GM19238 (cell line): ENCODE measurements around the gene KRT12.

ENCODE experiments used
- DNase-seq: peaks from one replicate; pipeline ENCODE4 v3.0.0; 2011; ENCODE audit warnings: low spot score; ENCODE audit not compliant: insufficient read length

KRT12 gene

DNA sequence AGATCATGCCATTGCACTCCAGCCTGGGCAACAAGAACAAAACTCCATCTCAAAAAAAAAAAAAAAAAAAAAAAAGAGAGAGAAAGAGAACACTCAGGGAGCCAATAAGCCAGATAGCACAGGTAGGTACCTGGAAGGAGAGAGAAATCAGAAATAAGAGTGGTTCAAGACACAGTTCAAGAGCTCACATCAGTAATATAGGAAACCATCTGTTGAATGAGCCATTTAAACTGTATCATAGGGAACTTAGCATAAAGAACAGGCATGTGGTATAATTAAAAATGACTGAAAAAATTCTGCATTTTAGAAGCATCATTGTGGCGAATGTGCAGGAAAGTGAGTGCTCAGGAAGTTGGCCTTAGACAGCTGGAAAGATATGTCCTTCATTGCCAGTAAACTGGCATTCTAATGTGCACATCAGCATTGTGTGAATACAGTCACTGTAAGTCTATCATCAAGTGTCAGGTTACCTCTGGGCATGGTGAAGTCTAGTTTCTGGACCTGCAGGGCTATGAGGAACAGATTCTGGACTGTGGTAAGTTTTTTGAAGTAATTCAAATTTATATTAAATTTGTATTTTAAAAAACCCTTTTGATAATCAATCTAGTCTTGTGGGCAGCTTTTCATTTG lies 20.4 kb downstream of the KRT12 start:
- DNase-seq = no peak

DNA sequence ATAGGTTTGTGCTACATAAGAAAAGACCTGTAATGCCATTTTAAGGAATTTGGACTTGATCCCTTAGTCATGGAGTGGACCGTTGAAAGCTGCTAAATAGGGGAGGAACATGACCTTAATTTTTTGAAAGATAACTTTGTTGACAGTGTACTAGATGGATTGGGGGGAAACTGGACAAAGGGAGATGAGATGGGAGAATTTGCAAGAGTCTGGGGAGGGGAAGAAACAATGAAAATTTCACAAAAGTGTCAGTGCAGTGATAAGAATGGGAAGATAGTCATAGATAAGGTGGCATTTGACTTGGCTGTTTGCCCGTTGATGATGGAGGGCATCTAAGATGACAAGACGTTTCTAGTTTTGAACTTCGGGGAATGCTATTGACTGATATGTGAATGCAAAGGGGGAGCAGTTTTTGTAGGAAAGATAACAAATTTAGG lies 22.3 kb downstream of the KRT12 start:
- DNase-seq = no peak

DNA sequence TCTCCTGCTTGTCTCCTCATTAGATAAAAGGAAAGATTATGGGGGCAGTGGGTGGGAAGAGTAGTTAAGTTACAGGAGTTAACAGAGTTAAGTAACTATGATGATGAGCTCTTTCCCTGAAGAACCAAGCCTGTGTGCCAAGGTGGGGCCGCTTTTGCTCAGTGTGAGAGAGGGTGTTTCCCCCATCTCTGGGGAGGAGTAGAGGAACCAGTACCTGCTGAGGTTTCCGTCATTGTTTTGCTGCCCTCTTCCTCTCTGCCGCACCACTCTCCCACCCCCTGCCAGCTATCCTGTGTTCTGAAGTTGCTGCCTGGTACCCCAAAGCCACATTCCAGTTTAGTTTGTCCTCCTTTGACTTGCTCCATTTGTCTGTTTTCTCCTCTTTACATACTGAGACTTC lies 23.8 kb downstream of the KRT12 start:
- DNase-seq = no peak

DNA sequence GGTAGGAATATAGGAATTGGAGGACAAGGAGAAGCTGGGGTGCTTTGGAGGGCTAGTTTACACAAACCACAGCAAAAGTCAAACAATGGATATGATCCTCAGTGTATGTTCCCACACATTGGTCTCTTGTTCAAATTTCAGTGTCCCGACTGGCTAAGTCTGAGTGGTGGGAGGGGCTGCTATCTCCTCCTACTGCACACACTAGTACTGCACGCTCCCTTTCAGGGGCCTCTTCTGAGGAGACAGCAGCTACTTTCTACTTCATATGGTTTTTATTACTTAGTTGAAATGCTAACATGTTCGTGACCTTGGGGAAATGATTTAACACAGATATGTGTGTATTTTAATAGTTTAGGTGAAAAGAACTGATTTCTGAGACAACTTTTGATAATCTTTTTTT lies 25.8 kb downstream of the KRT12 start:
- DNase-seq = no peak

DNA sequence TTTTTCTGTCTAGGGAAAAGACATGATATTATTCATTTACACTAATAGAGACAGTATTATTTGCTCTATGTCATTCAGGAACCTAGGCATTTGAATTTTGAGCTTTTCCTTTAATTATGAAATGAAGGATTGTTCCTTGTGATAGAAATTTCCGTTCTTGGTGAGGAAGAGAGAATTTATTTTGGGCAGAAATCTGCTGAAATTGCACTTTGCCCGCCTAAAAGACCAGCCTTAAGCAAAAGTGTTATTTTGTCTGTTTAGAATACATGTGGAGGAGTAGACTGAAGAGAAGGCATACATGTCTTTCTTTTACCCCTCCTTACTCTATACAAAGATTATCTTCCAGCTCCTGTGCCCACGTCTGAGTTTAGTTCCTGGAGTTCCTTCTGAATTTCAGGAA lies 27.8 kb downstream of the KRT12 start:
- no peak for DNase-seq

DNA sequence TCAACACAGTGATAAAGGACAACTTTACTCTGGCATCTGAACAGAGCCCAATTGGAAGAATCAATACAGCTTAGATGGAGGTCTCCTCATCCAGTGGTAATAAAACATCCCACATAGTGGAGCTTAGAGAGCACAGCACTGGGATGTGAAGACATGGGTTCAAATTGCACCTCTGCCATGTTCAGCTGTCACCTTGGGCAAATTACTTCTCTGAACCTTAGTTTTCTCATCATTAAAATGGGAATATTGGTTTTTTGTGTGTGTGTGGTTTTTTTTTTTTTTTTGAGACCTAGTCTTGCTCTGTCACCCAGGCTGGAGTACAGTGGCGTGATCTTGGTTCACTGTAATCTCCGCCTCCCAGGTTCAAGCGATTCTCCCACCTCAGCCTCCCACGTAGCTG lies 31.0 kb downstream of the KRT12 start:
- DNase-seq = no peak

DNA sequence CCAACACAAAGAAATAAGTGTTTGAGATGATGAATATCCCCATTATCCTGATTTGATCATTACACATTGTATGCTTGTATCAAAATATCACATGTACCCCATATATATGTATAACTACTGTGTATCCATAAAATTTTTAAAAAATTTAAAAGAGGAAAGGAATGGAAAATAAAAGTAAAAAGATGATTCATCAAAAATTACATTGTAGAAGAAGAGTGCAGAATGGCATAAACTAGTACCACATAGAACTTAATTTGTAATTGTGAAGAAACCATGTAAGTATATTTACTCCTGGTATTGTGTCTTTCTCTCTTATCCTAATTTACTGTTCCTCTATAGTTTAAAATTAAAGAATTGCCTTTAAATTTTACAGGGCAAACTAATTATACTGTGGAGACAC lies 33.1 kb downstream of the KRT12 start:
- no peak for DNase-seq

DNA sequence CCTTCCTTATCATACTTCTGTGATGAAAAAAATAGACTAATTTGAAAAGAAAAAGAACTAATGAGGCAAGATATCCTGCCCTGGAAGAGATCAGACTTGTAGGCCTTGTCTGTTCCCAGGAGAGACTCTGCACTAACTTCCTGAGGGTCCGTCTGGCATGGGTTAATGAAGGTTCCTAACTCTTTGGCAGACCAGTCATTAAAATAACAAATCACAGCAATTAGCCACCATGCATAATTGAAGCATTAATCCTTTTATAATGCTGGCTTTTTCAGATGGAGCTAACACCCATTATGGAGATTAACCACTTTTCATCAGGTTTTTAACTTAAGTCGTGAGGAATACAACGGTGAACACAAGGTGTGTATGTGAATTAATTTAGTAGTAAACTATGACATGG lies 34.2 kb downstream of the KRT12 start:
- no peak for DNase-seq

DNA sequence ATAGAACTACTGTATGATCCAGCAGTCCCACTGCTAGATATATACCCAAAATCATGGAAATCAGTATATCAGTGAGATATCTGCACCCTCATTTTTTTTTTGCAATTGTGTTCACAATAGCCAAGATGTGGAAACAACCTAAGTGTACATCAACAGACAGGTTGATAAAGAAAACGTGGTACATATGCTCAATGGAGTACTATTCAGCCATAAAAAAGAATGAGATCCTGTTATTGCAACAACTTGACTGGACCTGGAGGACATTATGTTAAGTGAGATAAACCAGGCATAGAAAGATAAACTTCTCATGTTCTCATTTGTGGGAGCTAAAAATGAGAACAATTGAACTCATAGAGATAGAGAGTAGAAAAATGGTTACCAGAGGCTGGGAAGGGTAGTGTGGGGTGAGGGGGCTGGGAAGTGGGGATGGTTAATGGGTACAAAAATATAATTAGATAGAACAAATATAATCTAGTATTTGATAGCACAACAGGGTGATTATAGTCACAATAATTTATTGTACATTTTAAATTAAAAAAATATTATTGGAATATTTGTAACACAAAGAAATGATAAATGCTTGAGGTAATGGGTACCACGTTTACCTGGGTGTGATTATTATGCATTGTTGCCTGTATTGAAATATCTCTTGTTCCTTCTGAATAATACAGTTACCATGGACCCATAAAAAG lies 36.8 kb downstream of the KRT12 start:
- no peak for DNase-seq

DNA sequence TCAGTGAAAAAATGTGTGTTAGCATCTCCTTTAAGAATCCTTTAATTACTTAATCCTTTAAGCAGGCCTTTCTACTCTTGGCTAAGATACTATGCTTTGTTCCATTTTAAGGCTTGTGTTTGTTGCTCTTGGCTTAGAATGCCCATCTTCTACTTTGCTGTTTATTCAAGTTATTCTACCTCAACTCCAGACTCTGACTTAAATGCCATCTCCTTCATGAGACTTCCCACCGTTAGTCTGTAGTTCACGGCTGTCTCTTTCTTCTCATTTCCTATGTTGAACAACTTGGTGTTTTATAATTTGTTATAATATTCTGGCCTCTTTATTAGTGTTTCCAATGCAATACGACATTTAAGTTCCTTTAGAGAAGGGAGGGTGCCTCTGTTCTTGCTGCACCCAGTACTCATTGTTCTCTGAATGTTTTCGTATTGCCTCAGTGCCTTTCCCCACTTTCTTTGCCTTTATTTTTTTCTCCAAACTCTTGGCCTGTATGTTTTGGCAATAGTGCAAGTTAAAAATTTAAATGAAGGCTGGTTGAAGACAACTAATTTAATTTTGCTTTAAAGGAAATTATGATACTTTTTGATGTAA lies 38.5 kb downstream of the KRT12 start:
- DNase-seq = no peak

DNA sequence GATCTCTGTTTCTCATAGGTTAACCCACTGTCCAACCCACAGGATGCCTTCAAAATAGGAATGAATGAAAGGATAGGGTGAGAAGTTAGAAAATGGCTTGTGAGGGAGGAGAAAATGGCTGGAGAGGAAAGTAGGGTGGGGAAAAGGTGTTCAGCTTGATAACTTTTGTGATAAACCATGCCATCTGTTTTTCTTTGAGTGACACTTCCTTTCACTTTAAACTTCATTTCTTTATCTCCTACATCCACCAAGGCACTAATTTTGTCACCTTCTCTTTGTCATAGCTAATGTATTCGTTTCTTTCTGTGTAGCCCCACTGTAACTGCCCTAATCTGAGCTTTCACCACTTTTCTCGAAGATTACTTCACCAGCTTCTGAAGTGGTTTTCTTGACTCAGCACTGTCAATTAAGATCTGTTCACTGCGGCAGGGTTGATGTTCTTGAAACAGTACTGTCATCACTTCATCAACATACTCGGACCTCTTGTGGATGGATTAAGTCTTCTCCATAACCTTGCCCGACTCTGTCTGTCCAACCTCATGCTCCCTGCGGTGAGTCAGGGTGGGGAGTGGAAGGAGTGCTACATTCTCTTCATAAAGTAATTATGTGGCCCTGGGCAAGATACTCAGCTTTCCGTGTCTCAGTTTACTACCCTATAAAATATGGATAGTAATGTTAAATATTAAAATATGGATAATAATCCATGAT lies 39.1 kb downstream of the KRT12 start:
- DNase-seq = no peak

DNA sequence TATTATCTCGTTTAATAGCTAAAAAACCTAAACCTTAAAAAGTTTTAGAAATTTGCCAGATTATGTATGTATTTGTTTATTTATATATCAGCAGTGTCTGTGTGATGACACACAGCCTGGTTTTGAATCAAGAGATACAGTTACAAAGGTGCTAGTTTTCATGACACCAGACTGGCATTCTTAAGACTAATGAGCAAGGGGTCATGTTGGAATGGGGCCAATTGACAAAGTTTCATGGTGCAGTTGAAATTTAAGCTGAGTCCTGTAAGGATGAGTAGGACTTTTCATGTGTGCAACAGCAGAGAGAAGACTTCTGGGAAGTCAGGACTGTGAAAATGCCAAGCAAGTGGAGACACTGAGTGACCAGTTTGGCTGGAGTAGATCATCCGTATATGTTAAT lies 41.4 kb downstream of the KRT12 start:
- DNase-seq = no peak

DNA sequence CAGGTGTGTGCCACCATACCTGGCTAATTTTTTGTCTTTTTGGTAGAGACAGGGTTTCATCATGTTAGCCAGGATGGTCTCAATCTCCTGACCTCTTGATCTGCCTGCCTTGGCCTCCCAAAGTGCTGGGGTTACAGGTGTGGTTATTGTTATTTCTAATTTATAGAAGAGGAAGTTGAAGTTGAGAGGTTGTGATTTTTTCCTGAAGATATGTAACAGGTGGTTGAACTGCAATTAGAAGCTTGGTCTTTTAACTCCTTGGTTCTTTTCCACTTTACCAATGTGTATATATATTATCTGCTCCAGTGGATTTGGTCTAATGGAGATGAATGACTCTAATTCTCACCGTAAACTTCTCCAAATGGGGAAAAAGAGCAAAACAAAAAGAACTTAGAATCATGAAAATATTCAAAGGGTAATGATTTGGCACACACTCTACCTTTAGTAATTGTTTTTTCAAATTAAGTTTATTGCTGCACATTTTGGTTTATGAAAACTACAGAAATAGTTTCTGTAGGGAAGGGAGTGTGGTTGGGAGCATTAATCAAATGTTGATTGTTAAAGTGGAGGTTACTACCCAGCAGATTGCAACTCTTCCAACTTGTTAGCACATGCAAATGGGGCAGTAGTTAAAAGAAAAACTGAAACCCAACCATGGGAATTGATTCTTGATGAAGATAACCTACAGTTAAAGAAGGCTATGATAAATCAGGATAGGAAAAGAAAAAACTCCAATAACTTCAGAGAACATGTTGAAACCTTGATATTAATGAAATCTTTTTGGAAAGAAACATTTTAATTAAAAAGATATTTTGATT lies 42.8 kb downstream of the KRT12 start:
- no peak for DNase-seq

DNA sequence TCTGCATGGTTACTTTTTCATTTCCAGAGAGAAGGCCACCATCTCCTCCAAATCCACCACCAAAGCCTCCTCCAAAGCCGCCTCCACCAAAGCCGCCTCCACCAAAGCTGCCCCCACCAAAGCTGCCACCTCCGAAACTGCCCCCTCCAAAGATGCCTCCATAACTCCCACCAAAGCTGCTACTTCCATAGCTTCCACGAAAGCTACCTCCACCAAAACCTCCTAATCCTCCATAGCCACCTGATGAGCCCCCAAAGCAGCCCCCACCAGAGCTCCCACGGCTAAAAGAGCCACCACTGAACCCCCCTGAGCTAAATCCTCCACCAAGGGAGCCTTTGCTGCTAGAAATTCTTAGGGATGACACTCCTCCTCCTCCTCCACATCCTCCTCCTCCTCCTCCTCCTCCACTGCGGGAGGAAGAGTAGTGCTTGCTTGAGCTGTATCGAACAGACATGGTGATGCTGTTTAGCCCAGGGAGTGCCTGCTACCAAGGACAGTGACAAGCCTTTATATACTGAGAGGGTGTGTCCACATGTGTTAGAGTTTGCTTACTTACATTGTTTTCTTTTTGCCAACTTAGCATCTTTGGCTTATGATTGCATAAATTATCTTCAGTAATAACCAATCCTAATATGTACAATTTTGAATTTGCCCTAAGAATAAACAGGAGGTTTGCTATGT lies 44.8 kb downstream of the KRT12 start, which contains the start of gene KRT10:
Gene KRT10, minus strand, starts transcription at position 483 of the 681 bp plus-strand sequence. Its CDS starts 29 bp downstream, at position 454.
- no peak for DNase-seq

DNA sequence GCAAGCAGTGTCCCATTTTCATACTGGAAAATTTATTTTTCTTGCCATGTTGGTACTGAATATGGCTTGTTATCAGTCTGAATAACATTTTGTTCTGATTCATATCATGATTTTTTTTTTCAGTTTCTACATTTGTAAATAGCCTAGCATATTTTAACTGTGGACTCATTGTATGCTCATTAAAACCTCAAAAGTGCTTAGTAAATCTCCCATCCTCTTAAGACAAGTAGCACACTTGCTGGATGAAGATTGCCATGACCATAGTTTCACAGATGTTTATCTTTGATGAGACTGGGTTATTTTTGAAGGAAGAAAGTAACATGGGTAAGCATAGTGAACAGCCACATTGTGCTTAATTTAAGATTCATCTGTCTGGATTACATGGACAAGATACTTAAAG lies 45.5 kb downstream of the KRT12 start:
- no peak for DNase-seq

DNA sequence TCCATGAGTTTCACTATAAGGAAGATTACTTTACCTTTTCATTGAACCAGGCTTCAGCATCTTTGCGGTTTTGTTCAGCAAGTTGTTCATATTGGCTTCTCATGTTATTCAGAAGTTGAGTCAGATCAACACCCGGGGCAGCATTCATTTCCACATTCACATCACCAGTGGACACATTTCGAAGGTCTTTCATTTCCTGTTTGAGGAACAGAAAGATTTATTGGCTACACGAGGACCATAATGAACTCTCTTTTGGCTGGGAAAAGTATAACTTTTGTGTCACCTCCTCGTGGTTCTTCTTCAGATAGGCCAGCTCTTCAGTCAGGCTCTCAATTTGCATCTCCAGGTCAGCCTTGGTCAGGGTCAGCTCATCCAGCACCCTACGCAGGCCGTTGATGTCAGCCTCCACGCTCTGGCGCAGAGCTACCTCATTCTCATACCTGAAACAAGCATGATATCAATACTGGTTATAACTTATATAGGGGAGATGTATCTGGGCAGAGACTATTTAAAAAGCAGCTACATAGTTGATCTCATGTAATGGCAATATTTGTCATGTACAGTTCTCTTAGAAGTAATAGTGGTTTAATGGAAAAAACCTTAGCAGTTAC lies 46.7 kb downstream of the KRT12 start:
- no peak for DNase-seq

DNA sequence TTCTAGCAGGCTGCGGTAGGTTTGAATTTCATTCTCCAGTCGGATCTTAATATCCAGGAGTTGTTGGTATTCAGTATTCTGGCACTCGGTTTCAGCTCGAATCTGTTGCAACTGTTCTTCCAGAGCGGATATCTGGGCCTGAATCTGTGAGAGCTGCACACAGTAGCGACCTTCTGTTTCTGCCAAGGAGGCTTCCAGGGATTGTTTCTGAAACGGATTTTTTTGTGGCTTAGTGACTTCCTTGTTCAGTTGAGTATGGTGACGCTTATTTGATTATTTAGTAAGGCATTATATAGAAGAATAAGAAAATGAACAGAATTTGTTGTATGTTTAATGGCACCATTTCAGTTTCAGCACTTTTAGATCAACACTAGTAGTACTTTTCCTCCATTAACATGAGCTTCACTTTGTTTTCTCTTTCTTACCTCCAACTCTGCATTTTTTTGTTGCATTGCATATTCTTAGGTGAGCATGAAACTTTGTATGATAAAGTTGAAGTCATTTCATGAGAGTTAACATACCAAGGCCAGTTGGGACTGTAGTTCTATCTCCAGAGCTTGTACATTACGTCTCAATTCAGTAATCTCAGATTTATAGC lies 47.4 kb downstream of the KRT12 start:
- no peak for DNase-seq

DNA sequence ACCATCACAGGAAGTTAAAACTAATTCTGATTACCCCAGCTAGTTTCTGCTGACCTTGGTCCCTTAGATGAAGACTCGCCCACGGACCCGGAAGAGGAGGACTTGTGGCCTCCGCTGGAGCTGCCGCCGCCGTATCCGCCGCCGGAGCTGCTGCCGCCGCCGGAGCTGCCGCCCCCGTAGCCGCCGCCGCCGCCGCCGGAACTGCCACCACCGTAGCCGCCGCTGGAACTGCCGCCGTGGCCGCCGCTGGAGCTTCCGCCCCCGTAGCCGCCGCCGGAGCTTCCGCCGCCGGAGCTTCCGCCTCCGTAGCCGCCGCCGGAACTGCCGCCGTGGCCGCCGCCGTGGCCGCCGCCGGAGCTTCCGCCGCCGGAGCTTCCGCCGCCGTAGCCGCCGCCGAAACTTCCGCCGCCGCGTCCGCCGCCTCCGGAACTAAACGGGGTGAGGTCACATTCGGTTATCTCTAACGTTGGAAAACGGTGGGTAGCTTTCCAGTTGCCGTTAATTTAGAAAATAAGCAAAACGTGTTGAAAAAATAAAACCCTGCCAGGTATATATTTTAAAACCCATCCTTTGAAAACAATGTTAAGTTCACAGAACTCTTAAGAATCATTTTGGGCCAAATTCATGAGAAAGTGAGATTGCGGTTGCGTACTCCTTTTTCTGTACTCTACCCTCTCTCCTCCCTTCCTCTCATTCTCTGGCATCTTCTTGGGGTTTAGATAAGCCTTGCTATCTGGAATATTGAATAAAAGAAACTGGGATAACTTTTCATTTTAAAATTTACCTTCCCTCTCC lies 48.1 kb downstream of the KRT12 start:
- DNase-seq = peak; percentile 62

DNA sequence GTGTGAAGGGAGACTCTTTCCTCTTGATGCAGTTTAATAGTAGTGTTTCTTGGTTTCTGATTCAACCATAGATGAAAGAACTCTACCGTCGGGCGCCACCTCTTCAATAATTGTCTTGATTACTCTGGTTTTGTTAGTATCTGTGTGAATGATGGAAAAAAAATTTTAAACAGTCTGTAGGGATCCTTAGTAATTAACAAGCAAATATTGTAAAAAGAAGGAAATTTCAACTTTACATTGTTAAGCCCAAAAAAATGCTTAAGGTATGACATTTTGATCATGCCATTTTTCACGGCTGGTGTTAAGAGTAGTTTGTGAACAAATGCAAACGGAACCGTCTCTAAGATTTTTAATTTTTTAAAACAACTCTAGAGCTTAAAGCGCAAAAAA lies 48.7 kb downstream of the KRT12 start:
- no peak for DNase-seq
